Measurements from ENCODE around the gene RASSF6.
"Not testable (repeated sequence)": the region's sequence is repeated elsewhere in the genome, so short reads cannot be mapped to it uniquely, and the experiment has no call there.

Gene RASSF6

GRCh38 chr4:73609706-73610105 is 10.5 kb downstream of the RASSF6 start:
- DNase-seq (ENCODE audit: low spot score): no peak

DNA sequence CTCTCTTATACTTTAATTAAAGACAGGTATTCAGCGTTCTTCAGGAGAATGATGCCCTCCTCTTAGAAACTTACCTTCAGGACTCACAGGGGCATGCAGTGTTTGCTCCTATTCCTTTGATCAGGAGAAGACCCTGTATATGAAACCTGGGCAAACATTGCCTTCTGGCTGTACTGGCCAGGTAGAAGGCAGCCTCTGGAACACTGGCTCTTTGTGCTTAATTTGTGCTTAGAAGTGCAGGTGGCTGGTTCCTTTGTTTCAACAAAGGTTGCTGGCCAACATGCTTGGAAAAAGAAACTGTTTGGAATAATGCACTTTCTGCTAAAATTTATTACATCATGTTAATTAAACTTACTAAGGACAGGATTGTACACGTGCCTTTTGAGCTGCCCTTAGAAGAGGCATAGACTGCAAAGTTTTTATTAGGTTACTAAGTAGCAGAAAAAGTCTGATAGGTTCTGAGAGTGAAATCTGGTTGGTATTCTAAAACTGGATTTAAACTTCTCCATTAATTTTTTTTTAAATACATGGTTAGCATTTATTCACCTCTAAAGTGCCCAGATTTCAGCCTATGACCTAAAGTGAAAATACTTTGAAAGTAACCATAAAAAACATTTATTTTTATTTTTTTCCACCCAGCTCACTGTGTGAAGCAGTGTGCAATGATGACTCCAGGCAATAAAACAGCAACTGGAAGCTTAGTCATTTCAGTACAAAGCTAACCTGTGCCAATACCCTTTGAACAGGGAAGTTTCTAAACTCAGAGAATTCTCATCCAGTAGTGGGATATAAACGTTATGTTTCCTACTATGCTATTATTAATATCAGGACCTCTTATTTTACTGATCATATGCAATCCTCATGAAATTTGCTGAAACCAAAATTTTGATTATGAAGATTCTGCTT is 11.3 kb downstream of the RASSF6 start:
- DNase-seq (ENCODE audit: low spot score): no peak

GRCh38 chr4:73607375-73608033 is 12.7 kb downstream of the RASSF6 start:
- no peak for DNase-seq (ENCODE audit: low spot score)

DNA sequence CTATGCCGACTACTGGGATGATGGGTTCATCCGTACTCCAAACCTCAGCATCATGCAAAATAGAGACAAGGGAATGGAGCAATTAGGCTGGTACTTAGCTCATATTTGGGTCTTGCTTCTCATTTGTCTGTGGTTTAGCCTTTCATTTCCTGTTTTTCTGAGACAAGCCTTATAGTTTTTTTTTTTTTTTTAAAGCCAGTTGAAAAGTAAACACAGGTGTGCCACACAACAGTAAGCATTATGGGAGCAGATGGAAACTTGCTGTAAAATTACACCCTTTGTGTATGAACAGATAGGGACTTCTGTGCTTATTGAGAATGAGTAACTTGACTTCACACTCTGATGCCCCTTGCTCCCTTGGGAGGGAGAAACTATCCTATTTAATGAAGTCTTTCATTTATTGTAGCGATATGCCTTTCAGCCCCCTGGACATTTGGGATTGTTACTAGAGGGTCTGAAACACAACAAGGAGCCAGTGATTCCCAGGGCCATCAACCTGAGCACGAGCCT is 13.7 kb downstream of the RASSF6 start:
- DNase-seq (ENCODE audit: low spot score): no peak

GRCh38 chr4:73603854-73604584 is 16.2 kb downstream of the RASSF6 start:
- no peak for DNase-seq (ENCODE audit: low spot score)

DNA sequence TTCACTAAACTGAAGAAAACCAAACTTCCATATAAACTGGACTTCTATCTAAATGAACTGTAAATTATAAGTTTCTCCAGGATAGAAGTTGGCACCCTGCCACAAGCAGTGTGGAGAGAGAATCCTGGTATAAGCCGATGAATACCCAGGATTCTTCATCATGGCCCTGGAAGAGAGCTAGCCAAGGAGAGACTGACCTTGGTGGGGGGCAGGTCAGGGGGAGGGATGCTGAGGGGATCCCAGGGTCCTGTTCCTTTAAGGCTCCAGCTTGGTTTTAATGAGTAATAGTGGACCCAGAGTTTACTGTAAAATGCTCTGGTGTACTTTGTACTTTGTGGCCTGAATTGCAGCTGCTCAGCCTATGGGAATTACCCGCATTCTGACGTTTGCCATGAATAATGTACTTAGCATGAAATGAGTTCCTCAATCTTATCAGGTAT is 16.9 kb downstream of the RASSF6 start:
- no peak for DNase-seq (ENCODE audit: low spot score)

GRCh38 chr4:73600954-73601353 is 19.3 kb downstream of the RASSF6 start:
- DNase-seq (ENCODE audit: low spot score): no peak

DNA sequence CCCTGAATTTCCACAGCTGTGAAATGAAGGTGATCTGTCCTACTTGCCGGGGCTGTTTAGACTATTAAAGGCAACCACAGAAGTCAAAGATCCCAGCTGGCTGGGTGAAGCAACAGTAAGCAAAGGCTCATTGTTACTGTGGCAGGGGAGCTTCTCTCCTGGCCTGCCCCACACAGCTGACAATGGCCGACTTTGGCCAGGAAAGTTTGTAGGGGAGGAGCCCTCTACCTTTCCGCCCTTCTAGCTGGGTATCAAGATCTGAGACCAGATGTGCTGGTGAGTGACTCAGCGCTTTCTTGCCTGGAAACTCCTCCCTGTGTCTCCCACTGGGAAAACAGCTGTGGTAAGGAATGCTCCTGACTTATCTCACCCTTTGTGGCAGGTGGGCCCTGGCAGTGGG is 21.1 kb downstream of the RASSF6 start:
- no peak for DNase-seq (ENCODE audit: low spot score)

GRCh38 chr4:73597594-73597993 is 22.6 kb downstream of the RASSF6 start:
- DNase-seq (ENCODE audit: low spot score): no peak

DNA sequence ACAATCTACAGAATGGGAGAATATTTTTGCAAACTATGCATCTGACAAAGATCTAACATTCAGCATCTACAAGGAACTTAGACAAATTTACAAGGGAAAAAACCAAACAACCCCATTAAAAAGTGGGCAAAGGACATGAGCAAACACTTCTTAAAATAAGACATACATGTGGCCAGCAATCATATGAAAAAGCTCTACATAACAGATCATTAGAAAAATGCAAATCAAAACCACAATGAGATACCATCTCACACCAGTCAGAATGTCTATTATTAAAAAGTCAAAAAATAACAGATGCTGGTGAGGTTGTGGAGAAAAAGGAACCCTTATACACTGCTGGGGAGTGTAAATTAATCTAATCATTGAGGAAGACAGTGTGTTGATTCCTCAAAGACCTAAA is 23.1 kb downstream of the RASSF6 start:
- DNase-seq (ENCODE audit: low spot score): not testable (repeated sequence)

- DNase-seq (ENCODE audit: low spot score): no peak
These were observed 24.2 kb downstream of the RASSF6 start for GRCh38 chr4:73596001-73596400.

DNA sequence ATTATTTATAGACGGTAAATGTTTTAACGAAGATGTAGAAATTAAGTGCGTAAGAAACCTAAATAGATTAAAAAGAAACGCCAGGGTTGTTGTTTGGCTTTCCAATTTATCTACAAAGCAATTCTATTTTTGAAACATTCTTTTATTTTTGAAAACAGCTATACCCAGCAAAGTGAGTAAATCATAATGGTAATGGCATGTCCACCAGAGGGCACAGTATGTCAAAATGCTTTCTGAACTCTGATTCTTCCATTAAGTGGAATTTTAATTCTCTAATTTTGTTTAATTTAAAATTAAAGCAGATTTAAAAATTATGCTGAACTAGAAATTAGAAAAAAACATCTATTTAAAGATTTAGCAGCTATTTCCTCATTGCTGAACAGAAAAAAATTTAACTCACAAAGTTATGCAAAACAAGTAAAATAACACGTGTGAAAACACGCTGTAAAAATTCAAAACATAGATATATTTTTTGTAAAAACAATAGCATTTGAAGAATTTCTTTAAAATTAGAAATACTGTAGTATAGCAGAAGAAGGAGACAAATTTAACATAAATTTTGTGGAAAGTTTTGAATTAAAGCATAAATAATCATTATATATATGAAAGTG is 26.5 kb downstream of the RASSF6 start:
- DNase-seq (ENCODE audit: low spot score): no peak

DNA sequence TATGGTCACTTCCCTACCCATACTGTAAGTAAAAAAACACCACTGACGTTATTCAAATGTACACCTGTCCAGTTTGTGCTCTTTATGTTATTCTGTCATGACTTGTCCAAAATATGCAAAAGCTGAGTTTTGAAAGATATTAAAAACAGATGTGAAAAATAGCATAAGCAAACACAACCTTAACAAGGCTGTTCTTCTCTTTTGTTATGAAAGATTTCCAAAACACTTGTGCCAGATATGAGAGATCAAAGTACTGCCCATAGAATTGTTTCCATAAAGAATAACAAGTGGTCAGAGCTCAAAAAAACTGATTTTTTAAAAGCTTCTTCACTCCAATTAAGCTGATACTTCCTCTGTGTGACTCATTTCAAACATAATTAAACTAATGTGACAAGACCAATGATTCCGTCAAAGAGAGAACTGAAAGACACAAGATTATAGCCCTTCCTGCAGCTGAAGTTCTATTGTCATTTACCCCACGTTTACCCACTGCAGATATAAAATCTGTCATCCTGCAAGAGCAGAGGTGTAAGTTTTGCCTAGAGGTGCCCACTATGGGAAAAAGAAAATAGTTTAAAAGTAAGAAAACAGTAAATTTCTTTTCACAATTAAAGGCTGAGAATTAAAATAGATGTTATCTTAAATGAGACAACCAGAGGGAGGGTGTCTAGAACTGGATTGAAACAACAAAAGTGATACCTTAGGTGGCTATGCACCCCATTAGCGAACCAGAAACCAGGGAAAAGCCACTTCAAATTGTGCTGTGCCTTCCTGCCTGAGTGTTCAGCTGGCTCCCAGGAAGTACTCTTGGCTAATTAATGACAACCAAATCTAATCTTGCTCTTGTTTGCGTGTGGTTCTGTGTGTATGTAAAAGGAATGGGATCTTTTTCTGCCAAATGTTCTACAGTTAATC is 30.1 kb downstream of the RASSF6 start:
- no peak for DNase-seq (ENCODE audit: low spot score)

- no peak for DNase-seq (ENCODE audit: low spot score)
These were observed 30.9 kb downstream of the RASSF6 start for GRCh38 chr4:73589261-73589847.

GRCh38 chr4:73588613-73589012 is 31.6 kb downstream of the RASSF6 start:
- DNase-seq (ENCODE audit: low spot score): no peak

DNA sequence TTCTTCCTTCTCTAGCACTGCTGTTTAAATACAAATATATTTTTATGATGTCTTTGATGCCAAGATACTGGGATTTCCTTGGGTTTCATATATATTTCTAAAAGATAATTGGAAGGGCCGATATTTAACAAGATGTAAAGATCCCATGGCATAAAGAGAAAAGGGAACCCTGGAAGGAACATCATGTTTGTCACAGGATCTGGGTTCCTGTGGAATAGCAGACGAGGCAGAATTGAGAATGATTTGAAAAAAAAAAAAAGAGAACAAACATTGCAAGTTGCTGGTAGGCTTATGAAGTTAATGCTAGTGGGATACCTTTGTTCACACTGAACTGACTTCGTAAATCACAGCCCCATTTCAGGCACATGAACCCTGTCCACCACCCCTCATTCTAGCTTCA is 33.6 kb downstream of the RASSF6 start:
- DNase-seq (ENCODE audit: low spot score): no peak

- DNase-seq (ENCODE audit: low spot score): no peak
These were observed 34.2 kb downstream of the RASSF6 start for GRCh38 chr4:73586040-73586439.

- no peak for DNase-seq (ENCODE audit: low spot score)
These were observed 34.9 kb downstream of the RASSF6 start for GRCh38 chr4:73585345-73585744.

- no peak for DNase-seq (ENCODE audit: low spot score)
These were observed 36.6 kb downstream of the RASSF6 start for GRCh38 chr4:73583666-73584065.

DNA sequence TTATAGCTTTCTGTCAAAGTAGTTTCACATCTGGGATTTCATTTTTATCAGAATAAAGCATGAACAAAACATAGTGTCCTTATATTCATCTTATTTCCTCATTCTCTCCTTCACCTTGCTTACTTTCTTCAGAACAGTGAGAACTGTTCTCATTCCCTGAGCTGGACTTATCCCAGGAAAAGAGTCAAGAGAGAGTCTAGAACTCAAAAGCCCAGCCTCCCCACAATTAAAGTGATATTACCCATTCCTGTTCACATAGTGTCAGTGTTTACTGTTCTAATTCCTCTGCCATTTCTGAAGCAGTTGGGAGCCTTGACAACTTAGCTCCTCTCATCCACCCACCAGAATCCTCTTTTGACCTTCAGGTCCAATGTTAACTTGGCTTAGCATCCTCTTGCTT is 42.9 kb downstream of the RASSF6 start:
- DNase-seq (ENCODE audit: low spot score): no peak

GRCh38 chr4:73576381-73576780 is 43.9 kb downstream of the RASSF6 start:
- no peak for DNase-seq (ENCODE audit: low spot score)

Data from hepatic stellate cell (primary cell).